Activated CD4-positive, CD25-positive, alpha-beta regulatory T cell treated with anti-CD3 and anti-CD28 coated beads, Interleukin-2, amount 50 U/mL, for 72 hours (primary cell): ENCODE results near the gene HECW1.
A peak's percentile ranks its signal among the peaks of the same experiment; 100 is the strongest.
"Not testable (repeated sequence)": the region's sequence is repeated elsewhere in the genome, so short reads cannot be mapped to it uniquely, and the experiment has no call there.

Experiments used
- DNase-seq: peaks from one replicate; pipeline ENCODE4 v3.0.0; 2021

Gene HECW1

DNA sequence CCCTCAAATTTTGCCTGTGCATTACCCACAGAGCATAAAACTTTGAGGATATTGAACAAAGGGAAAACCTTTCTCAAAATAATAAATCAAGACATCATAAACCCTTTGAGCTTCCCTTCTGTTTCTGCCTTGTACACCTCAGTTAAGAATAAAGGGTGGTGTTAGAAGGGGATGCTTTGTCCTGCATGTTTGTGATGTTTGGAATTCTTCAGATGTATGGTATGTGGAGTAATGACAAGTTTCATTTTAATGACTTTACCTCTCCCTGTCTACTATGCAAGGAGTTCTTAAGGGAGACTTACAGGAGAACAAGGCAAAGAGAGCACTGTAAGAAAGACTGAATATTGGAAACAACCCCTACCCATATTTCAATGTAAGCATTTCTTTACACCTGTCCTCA lies 99.2 kb downstream of the HECW1 start:
- no peak for DNase-seq

GRCh38 chr7:43212921-43213320 lies 100.5 kb downstream of the HECW1 start:
- no peak for DNase-seq

- DNase-seq = no peak
These were observed 102.6 kb downstream of the HECW1 start for GRCh38 chr7:43215061-43215460.

- no peak for DNase-seq
These were observed 104.6 kb downstream of the HECW1 start for GRCh38 chr7:43217055-43217454.

DNA sequence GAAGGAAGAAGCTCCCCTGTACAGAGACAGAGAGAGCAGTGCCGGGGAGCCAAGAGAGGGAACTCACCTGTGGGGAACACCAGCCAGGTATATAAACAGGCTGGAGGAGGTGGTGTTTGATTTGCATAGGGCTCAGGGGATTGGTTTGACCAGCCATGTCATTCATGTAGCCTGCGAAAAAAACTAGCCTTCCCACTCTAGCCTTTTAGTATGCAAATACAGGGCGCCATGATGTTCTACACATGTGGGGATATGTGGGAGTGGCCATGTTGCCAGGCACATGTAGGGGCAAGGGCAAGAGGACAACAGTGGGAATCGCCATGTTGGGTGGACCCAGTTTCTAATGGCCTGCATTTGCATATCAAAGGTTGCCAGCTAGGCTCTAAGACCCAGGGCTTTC lies 106.5 kb downstream of the HECW1 start:
- not testable (repeated sequence) for DNase-seq

- no peak for DNase-seq
These were observed 107.8 kb downstream of the HECW1 start for GRCh38 chr7:43220250-43220649.

GRCh38 chr7:43220742-43221141 lies 108.3 kb downstream of the HECW1 start:
- DNase-seq = no peak

DNA sequence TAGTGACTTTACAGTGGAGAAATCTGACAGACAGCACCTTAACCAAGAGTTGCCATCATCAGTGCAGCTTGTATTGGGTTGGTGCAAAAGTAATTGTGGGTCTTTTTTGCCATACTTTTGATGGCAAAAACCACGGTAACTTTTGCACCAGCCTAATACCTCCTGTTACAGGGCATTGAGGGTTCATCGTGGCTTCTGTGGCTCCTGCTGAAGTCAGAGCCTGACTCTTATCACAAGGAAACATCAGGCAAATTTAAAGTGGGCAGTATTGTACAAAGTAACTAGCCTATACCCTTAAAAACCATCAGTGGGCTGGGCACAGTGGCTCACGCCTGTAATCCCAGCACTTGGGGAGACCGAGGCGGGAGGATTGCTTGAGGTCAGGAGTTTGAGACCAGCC lies 117.4 kb downstream of the HECW1 start:
- DNase-seq = no peak

- DNase-seq = no peak
These were observed 119.9 kb downstream of the HECW1 start for GRCh38 chr7:43232366-43232765.

DNA sequence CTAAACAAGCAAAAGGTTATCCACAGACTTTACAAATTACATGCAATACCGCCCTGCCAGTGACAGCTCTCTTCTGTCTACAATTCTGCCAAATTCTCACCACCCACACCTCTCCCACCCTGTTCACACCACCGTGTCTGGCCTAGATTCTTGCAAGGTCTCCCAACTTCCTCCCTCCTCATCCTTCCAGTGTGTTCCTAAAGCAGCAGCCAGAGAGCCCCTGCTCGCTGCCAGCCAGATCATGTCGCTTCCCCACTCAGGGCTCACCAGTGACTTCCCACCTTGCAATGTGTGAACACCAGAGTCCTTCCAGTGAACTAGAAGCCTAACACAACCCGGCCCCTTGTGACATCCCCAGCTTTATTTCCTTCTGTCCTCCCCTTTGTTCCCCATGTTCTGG lies 121.6 kb downstream of the HECW1 start:
- DNase-seq = no peak

- DNase-seq = no peak
These were observed 122.5 kb downstream of the HECW1 start for GRCh38 chr7:43234968-43235367.

GRCh38 chr7:43240565-43240964 lies 128.1 kb downstream of the HECW1 start:
- DNase-seq = no peak

- no peak for DNase-seq
These were observed 130.3 kb downstream of the HECW1 start for GRCh38 chr7:43242628-43243255.

- DNase-seq = no peak
These were observed 131.8 kb downstream of the HECW1 start for GRCh38 chr7:43244232-43244631.

- no peak for DNase-seq
These were observed 132.3 kb downstream of the HECW1 start for GRCh38 chr7:43244784-43245183.

DNA sequence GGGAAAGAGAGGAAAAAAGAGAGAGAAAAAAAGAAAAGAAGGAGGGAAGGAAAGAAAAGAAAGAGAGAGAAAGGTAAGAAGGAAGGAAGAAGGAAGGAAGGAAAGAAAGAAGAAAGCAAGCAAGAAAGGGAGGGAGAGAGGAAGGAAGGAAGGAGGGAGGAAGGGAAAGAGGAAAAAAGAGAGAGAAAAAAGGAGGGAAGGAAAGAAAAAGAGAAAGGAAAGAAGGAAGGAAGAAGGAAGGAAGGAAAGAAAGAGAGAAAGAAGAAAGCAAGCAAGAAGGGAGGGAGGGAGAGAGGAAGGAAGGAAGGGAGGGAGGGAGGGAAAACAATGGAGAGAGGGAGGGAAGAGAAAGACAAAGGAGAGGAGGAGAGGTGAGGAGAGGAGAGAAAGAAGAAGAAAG lies 135.3 kb downstream of the HECW1 start:
- DNase-seq = no peak

- DNase-seq = no peak
These were observed 136.1 kb downstream of the HECW1 start for GRCh38 chr7:43248553-43248952.

DNA sequence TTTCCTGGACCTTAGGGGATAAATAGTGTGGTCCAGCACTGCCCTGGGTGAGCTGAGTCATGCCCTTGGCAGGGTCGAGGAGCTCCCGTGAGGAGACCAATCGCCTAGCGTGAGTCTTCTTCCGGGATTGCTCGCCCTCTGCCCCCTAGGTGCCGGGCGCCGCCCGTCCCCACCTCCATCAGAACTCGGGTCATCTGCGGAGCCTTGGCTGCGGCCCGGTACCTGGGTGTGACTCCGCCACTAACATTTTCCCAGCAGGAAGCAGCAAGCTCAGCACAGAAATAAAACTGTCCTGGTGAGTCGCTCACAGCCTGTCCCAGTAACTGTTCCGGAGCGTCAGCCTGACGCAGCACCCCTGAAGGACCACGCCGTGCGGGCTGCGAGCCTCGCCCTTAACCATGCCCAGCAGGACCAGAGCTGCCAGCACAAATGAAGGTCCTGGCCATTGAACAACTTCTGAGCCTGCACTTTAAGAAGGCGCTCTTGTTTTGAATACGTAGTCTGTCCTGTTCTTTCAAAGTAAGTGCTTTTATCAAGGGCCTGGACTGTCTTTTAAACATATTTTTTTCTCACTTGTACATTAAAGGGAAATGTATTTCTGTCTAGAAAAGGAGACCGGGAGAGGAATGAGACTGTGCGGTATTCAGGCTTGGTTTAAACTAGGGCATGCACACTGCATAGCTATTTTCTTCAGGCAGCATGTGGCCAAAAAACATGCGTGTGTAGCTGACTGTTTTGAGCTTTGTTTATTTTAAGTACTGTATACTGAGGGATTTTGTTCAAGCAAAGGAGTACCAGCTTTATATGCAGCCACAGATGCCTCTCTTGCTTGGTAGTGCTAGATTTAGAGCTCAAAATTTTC lies 136.7 kb downstream of the HECW1 start:
- DNase-seq = no peak

DNA sequence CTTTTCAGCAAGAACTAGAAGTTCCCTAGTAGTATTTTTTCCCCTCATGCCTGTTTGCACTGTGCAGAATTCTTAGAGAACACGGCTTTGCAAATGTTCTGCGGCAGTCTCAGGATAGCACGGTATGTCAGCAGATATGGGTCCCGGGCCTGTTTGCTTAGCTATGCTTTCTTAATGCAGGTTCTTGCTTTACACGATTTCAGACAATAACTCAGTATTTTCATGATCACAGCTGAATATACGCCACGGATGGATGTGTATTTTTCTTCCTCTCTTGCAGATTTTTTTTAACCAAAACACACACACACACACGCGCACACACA lies 137.3 kb downstream of the HECW1 start:
- DNase-seq = no peak

DNA sequence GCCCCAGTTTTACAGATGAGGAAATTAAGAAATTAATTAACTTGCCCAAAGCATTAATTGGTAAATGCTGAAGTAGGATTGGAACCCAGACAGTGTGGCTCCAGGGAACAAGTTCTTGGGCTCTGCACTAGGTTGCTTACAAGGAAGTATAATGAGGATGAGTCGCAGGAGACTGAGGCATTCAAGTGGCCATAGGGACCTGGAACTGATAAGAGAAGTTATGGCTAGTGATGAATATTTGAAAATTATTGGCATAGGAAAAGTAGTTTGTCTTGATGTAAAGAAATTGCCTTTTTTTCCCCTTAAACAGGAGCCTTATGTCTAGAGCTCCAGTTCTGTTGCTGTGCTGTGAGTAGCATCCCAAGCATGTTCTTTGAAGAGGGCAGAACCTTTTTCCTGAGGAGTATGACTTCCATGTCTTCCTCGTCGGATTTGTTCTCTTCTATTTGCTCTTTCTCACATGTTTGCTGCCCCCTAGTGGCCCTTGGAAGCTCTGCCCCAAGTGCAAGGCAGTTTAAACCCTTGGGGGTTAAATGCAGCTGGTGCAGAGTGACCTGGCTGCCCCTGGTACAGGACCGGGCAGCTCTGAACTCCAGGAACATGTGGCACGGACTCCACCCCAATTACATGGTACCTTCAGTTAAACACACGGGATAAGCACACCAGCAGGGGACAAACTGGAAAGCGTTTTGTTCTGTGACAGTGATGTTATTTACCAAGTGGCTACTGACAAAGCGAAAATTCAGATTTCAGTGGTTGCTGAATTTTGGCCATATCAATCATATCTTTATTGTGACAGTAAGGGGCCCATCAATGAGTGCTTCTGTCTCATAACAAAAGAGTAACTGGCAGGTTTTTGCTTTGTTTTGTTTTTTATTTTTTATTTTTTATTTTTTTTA lies 148.8 kb downstream of the HECW1 start:
- peak; percentile 64 for DNase-seq

- no peak for DNase-seq
These were observed 152.7 kb downstream of the HECW1 start for GRCh38 chr7:43265139-43265538.

GRCh38 chr7:43273939-43274719 lies 161.7 kb downstream of the HECW1 start:
- DNase-seq = no peak

DNA sequence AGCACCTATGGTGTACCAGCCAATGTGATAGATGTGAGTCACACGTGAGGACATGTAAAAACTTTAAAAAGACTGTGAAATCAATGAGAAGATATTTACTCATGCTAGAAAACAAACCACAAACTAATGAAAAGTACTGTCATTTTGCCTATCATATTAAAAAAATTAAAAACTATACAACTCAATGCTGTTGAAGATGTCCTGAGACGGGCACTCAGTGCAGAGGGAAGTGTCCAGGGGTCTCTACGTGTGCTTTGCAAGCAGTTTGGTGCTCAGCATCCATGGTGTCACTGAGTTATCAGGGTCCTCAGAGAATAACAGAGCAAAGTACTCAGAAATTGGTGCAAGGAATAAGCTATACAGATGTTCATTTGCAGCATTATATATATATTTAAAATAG lies 162.3 kb downstream of the HECW1 start:
- DNase-seq = no peak
